Measurements from ENCODE around the gene TBL2.

DNA sequence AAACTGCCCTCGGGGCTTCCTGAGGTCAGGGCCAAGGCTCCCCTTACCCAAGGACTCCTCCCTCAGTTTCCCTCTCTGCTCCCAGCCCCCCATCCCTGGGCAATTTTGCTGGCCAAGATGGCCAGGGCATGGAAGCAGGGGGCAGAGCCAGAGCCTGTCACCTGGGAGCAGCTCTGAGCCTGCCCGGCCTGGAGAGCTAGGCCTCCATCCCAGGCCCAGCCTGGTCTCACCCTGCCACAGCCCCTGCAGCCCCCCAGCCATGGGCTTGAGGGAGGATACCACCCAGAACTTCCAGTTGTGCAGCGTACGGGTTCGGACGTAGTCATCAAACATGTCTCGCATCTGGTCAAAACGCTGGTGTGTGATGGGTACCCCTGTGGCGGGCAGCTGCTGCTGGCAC is 17.0 kb upstream of the TBL2 start:
- no peak for TF ChIP-seq CTCF (conservative IDR thresholded peaks at IDR 0.05; ENCODE audit: low read depth, low read length)
- TF ChIP-seq EZH2phosphoT487 (IDR thresholded peaks at IDR 0.05; ENCODE audit: borderline replicate concordance, low read length) = no peak

Measured in PC-3 (cell line).